Gastroesophageal sphincter (tissue), 3 donors: ENCODE measurements around the gene PGAP3.

ENCODE experiments used
- EP300 ChIP-seq: sonication (generic); formaldehyde crosslinking; IDR thresholded peaks from one replicate; pipeline ENCODE4 v1.6.1; 2017; ENCODE audit warnings: antibody characterized with exemption, mild to moderate bottlenecking
- POLR2A ChIP-seq, 2 donors: fragments of 450-650 bp; IDR thresholded peaks; one replicate each; pipeline ENCODE4 v1.6.1; 2017; ENCODE audit warnings: antibody characterized with exemption in 2 of 2, mild to moderate bottlenecking in 2 of 2, moderate library complexity in 1 of 2
- POLR2AphosphoS5 ChIP-seq: sonication (generic); formaldehyde crosslinking; IDR thresholded peaks from one replicate; pipeline ENCODE4 v1.6.1; 2017; ENCODE audit warnings: antibody characterized with exemption
- TF ChIP-seq, protein P1 (sequence below), 4 experiments: fragments of 200-600 bp in 2 of 4; fragments of 450-650 bp in 2 of 4; sonication (generic) in 1 of 4; IDR thresholded peaks; one replicate each; pipeline ENCODE4 v1.5.1; 2017 to 2019; ENCODE audit warnings: antibody characterized with exemption in 4 of 4, mild to moderate bottlenecking in 2 of 4, moderate library complexity in 2 of 4

DNA sequence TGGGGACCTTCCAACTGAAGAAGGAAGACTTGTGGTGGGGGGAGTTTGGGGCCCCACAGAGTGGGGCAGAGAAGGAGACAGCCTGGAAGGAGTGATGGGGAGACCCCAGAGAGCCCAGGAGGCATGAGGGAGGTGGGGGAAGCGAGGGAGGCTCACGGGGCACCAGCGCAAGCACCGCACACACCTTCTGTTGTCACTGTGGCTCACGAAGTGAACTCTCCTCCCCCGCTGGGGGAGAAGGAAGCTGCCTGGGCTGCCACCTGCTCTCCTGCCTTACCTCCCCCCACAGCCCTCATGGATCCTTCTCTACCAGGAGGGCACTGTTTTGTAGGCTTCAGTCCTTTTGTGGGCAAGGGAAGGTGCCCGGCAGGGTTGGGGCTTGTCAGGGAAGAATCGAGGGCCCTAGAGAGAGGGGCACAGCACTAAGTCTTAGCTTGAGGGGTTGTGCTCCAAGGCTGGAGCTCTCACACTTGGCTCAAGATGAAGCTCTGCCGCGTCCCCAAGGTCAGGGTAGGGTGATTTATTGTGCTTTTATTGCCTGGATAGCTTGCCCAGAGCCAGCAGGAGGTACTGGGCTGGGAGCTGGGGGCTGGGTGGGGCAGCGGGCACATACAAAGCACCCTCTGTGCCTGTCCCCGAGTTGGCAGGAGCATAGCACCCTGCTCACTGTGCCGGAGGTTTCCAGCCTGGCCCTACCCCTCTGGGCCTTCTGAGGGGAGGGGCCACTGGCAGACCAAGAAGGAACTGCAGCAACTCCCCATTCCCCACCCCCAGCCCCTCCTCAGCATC is 55.5 kb downstream of the PGAP3 start:
- TF ChIP-seq, protein P1, sequence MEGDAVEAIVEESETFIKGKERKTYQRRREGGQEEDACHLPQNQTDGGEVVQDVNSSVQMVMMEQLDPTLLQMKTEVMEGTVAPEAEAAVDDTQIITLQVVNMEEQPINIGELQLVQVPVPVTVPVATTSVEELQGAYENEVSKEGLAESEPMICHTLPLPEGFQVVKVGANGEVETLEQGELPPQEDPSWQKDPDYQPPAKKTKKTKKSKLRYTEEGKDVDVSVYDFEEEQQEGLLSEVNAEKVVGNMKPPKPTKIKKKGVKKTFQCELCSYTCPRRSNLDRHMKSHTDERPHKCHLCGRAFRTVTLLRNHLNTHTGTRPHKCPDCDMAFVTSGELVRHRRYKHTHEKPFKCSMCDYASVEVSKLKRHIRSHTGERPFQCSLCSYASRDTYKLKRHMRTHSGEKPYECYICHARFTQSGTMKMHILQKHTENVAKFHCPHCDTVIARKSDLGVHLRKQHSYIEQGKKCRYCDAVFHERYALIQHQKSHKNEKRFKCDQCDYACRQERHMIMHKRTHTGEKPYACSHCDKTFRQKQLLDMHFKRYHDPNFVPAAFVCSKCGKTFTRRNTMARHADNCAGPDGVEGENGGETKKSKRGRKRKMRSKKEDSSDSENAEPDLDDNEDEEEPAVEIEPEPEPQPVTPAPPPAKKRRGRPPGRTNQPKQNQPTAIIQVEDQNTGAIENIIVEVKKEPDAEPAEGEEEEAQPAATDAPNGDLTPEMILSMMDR (IDR thresholded peaks at IDR 0.05) = no peak
- TF ChIP-seq POLR2AphosphoS5 (no peak), POLR2A (IDR thresholded peaks at IDR 0.05) (no peak), EP300 (no peak)
